ENCODE measurements around the gene RAB42.
"Not testable (repeated sequence)": the region's sequence is repeated elsewhere in the genome, so short reads cannot be mapped to it uniquely, and the experiment has no call there.

The RAB42 gene

DNA sequence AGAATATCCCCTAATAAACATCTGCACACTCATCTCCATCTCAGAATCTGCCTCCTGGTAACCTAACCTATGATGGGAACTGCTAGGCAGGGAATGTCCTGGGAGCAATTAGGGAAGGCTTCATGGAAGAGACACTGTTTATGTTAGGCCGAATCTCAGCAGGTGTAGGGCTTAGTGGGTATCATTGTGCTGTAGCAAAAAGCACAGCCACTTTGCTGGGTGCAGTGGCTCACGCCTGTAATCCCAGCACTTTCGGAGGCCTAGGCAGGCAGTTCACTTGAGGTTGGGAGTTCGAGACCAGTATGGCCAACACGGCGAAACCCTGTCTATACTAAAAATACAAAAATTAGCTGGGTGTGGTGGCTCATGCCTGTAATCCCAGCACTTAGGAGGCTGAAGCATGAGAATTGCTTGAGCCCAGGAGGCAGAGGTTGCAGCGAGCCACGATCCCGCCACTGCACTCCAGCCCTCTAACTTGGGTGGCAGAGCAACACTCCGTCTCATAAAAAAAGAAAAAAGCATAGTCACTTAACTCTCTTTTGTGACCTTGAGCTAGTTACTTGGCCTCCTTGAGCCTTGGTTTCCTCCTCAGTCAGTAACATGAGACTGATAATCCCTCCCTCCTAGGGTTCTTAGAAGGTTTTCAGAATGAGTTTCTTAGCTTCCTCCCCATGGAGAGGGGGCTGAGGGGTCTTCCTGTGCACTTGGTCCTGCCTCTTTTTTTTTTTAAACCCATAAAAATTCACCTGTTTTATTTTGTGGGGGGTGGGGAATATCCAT is 3.5 kb downstream of the RAB42 start:
- Histone ChIP-seq H3K4me3 (ENCODE audit: low read depth in 1 of 2, low read length in 1 of 2) (no peak overlapping the region), H3K4me1 (ENCODE audit: control insufficient read depth in 1 of 2, insufficient read depth in 1 of 2, low read depth in 1 of 2, low read length in 1 of 2) (peaks cover 8 to 13% of the 10 kb centered on the region in 2 experiments), H3K27me3 (peaks cover 12% of the 10 kb centered on the region), H3K9me3 (no peaks in the 10 kb centered on the region), H3K27ac (no peak overlapping the region), H3K36me3 (peaks cover 42% of the 10 kb centered on the region)
- TF ChIP-seq, protein P1, sequence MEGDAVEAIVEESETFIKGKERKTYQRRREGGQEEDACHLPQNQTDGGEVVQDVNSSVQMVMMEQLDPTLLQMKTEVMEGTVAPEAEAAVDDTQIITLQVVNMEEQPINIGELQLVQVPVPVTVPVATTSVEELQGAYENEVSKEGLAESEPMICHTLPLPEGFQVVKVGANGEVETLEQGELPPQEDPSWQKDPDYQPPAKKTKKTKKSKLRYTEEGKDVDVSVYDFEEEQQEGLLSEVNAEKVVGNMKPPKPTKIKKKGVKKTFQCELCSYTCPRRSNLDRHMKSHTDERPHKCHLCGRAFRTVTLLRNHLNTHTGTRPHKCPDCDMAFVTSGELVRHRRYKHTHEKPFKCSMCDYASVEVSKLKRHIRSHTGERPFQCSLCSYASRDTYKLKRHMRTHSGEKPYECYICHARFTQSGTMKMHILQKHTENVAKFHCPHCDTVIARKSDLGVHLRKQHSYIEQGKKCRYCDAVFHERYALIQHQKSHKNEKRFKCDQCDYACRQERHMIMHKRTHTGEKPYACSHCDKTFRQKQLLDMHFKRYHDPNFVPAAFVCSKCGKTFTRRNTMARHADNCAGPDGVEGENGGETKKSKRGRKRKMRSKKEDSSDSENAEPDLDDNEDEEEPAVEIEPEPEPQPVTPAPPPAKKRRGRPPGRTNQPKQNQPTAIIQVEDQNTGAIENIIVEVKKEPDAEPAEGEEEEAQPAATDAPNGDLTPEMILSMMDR (IDR thresholded peaks at IDR 0.05) = no peak

DNA sequence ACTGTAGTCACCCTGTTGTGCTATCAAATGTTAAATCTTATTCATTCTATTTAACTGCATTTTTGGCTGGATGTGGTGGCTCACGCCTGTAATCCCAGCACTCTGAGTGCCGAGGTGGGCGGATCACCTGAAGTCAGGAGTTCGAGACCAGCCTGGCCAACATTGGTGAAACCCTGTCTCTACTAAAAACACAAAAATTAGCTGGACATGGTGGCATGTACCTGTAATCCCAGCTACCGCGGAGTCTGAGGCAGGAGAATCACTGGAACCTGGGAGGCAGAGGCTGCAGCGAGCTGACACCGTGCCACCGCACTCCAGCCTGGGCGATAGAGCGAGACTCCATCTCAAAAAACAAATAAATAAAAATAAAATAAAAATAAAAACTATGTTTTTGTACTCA is 4.2 kb downstream of the RAB42 start:
- H3K4me1 ChIP-seq (ENCODE audit: control insufficient read depth in 1 of 2, insufficient read depth in 1 of 2, low read depth in 1 of 2, low read length in 1 of 2) = peaks cover 8 to 13% of the 10 kb centered on the region in 2 experiments
- not testable (repeated sequence) for H3K9me3 ChIP-seq; H3K4me3 ChIP-seq (ENCODE audit: low read depth in 1 of 2, low read length in 1 of 2); H3K27ac ChIP-seq
- H3K36me3 ChIP-seq = peaks cover 48% of the 10 kb centered on the region
- H3K27me3 ChIP-seq = peaks cover 12% of the 10 kb centered on the region

DNA sequence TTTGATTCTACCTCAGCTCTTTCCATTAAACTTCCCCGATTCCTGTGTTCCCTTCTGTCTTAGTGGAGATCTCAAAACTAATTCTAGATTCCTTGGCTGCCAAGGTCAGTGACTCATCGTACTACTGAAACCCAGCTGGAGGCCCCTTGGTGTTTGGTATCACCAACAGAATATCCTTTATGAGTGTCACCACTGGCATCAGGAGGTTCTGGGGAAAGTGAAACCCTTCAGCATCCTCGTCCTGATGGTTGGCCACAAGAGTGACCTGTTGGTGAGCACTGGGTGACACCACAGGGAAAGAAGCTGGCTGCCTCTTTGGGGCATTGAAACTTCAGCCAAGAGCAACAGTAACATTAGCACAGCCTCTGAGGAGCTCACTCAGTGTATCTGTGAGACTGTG is 9.6 kb downstream of the RAB42 start:
- H3K4me1 ChIP-seq (ENCODE audit: control insufficient read depth in 1 of 2, insufficient read depth in 1 of 2, low read depth in 1 of 2, low read length in 1 of 2) = no peaks in the 10 kb centered on the region
- no peaks in the 10 kb centered on the region for H3K27me3 ChIP-seq
- H3K36me3 ChIP-seq = peaks cover 82% of the 10 kb centered on the region
- H3K27ac ChIP-seq = no peak overlapping the region
- H3K4me3 ChIP-seq (ENCODE audit: low read depth in 1 of 2, low read length in 1 of 2) = no peak overlapping the region
- no peaks in the 10 kb centered on the region for H3K9me3 ChIP-seq
- TF ChIP-seq, protein P1 (IDR thresholded peaks at IDR 0.05) = no peak

DNA sequence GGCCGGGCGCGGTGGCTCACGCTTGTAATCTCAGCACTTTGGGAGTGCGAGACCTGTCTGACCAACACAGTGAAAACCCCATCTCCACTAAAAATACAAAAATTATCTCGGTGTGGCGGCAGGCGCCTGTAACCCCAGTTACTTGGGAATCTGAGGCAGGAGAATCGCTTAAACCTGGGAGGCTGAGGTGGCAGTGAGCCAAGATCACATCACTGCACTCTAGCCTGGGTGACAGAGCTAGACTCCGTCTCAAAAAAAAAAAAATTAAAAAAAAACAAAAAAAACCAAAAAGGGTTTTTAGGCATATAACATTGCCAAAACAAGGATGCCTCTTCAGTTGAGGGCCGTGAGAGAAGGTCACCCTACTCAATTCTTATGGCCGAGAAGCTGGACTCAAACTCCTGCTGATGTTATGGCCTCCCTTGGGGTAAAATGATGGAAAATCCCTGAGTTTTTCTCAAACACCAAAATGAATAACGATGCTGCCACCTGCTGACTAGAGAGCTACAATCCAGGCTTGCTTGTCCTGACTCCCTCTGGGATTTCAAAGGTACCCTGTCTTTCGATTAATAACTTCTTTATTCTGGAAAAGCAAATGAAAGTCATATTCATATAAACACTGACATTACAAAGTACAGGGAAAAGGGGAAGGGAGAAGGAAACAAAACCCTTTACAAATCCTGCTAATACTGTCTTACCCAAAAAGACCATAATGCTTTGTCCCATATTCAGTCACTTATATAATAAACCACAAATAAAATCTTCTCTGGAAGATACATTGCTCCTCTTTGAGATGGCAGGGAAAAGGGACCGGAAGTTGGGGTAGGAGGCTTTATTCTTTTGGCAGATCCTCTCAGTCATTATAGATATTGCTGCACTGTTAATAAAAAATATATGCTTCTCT is 10.7 kb downstream of the RAB42 start:
- H3K9me3 ChIP-seq = no peaks in the 10 kb centered on the region
- TF ChIP-seq, protein P1 (IDR thresholded peaks at IDR 0.05) = no peak
- no peaks in the 10 kb centered on the region for H3K27me3 ChIP-seq
- no peak overlapping the region for H3K4me3 ChIP-seq (ENCODE audit: low read depth in 1 of 2, low read length in 1 of 2)
- H3K4me1 ChIP-seq (ENCODE audit: control insufficient read depth in 1 of 2, insufficient read depth in 1 of 2, low read depth in 1 of 2, low read length in 1 of 2) = no peaks in the 10 kb centered on the region
- H3K27ac ChIP-seq = no peak overlapping the region
- H3K36me3 ChIP-seq = peaks cover 93% of the 10 kb centered on the region

DNA sequence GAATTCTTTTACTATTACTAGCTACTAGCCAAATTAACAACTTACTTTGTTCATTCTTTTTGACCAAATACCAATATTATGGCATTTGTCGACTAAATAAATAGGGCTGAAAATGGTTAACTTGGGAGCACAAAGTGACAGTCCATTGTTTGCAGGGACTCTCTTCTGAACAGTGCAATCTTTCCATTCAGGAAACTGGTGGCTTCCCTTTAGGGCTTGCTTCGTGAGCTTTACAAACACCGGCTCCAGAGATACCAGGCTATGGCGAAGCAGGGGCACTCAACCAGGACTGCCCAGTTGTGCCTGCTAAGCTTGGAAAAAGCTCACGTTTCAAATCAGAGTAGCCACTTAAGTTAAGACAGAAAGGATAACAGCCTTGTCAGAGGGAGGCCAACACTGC is 12.3 kb downstream of the RAB42 start:
- peaks cover 95% of the 10 kb centered on the region for H3K36me3 ChIP-seq
- H3K9me3 ChIP-seq = no peaks in the 10 kb centered on the region
- no peaks in the 10 kb centered on the region for H3K27me3 ChIP-seq
- H3K27ac ChIP-seq = no peak overlapping the region
- no peak overlapping the region for H3K4me3 ChIP-seq (ENCODE audit: low read depth in 1 of 2, low read length in 1 of 2)
- TF ChIP-seq, protein P1 (IDR thresholded peaks at IDR 0.05) = no peak
- no peaks in the 10 kb centered on the region for H3K4me1 ChIP-seq (ENCODE audit: control insufficient read depth in 1 of 2, insufficient read depth in 1 of 2, low read depth in 1 of 2, low read length in 1 of 2)

DNA sequence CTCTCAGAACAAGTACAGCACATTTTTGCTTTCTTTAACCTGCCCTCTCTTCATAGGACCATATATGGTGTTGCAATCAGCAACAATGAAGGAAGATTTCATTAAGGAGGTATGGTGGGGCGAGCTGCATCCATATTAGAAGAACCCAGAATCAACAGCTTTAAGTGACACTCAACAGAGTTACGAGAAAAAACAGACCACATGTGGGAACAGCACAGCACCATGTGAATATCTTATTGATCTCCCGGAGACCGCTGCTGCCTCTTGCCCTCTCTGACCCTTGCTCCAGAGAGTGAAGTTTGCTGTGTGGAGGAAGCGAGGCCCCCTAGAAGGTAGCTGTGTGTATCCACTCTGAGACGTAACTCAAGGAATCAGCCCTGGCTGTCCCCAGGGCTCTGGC is 12.9 kb downstream of the RAB42 start:
- H3K9me3 ChIP-seq = no peaks in the 10 kb centered on the region
- no peaks in the 10 kb centered on the region for H3K4me1 ChIP-seq (ENCODE audit: control insufficient read depth in 1 of 2, insufficient read depth in 1 of 2, low read depth in 1 of 2, low read length in 1 of 2)
- peaks cover 95% of the 10 kb centered on the region for H3K36me3 ChIP-seq
- TF ChIP-seq, protein P1 (IDR thresholded peaks at IDR 0.05) = no peak
- no peak overlapping the region for H3K4me3 ChIP-seq (ENCODE audit: low read depth in 1 of 2, low read length in 1 of 2)
- H3K27ac ChIP-seq = no peak overlapping the region
- H3K27me3 ChIP-seq = no peaks in the 10 kb centered on the region

Data from neutrophil (primary cell).